H1 (cell line): ENCODE measurements around the gene PPP1R17. TPM values are rescaled to one million over a fixed set of nuclear protein-coding genes. Genes with fewer than 3 reads are reported as not detected.

Experiments
- CTCF ChIA-PET: fragments of 300-600 bp; sonication (Branson Sonifier 250); formaldehyde crosslinking; loops from one replicate; lab custom pipeline; 2021; ENCODE audit not compliant: partially characterized antibody; lab: Charles Lee
- POLR2A ChIA-PET: fragments of 300-600 bp; sonication (Branson Sonifier 250); formaldehyde crosslinking; loops from one replicate; lab custom pipeline; 2021; ENCODE audit warnings: inconsistent platforms; ENCODE audit not compliant: partially characterized antibody; lab: Charles Lee
- DNase-seq, 2 experiments: peaks; one replicate each; pipeline versions ENCODE4 v3.0.0 to v3.0.0-alpha.2; 2010 to 2022; ENCODE audit warnings: low spot score in 2 of 2, low read depth in 1 of 2, mixed read lengths in 1 of 2
- FAIRE-seq: peaks from 2 replicates; lab custom pipeline; 2011; peaks lifted over from hg19 to GRCh38; lab: Jason Lieb, UNC
- H2AFZ ChIP-seq: 2 replicates; pipeline ENCODE4 v1.8.1; 2012; ENCODE audit warnings: low read length, inconsistent platforms
- H2AK5ac ChIP-seq: 2 replicates; pipeline ENCODE4 v1.6.1; 2013; ENCODE audit warnings: low read depth, low read length
- H2BK120ac ChIP-seq: replicated peaks from 2 replicates; pipeline ENCODE3; 2013; ENCODE audit warnings: low read depth, low read length, inconsistent platforms
- H2BK12ac ChIP-seq: 2 replicates; pipeline ENCODE4 v1.6.1; 2013; ENCODE audit warnings: low read depth, low read length
- H2BK15ac ChIP-seq: 2 replicates; pipeline ENCODE4 v1.6.1; 2013; ENCODE audit warnings: low read length
- H2BK20ac ChIP-seq: 2 replicates; pipeline ENCODE4 v1.6.1; 2013; ENCODE audit warnings: low read length
- H2BK5ac ChIP-seq: 2 replicates; pipeline ENCODE4 v1.6.1; 2013; ENCODE audit warnings: low read depth, low read length
- H3K14ac ChIP-seq: 2 replicates; pipeline ENCODE4 v1.6.1; 2013; ENCODE audit warnings: inconsistent platforms; ENCODE audit not compliant: insufficient read length
- H3K18ac ChIP-seq: 2 replicates; pipeline ENCODE4 v1.6.1; 2013; ENCODE audit warnings: low read length; ENCODE audit errors: extremely low read depth
- H3K23ac ChIP-seq: 2 replicates; pipeline ENCODE4 v1.6.1; 2013; ENCODE audit warnings: inconsistent platforms; ENCODE audit not compliant: insufficient read length
- H3K23me2 ChIP-seq: 2 replicates; pipeline ENCODE4 v1.6.1; 2013; ENCODE audit warnings: low read depth, low read length
- H3K27ac ChIP-seq: 2 replicates; pipeline ENCODE4 v1.6.1; 2011; ENCODE audit warnings: low read depth, low read length, inconsistent platforms
- H3K27me3 ChIP-seq, 4 experiments: replicated peaks in 1 of 4; 1 replicate in 1 of 4; 2 replicates in 3 of 4; pipeline versions ENCODE4 v1.6.1 to v1.8.1; 2011 to 2013; ENCODE audit warnings: low read length in 3 of 4, mild to moderate bottlenecking in 3 of 4, inconsistent platforms in 2 of 4, mixed read lengths in 2 of 4, moderate library complexity in 1 of 4; ENCODE audit not compliant: control insufficient read depth in 3 of 4, insufficient read depth in 3 of 4; ENCODE audit errors: extremely low read depth in 1 of 4
- H3K36me3 ChIP-seq, 4 experiments: 2 replicates each; pipeline versions ENCODE4 v1.6.1 to v1.8.1; 2011 to 2013; ENCODE audit warnings: mild to moderate bottlenecking in 4 of 4, low read length in 3 of 4, moderate library complexity in 2 of 4, control low read depth in 1 of 4, inconsistent platforms in 1 of 4; ENCODE audit not compliant: insufficient read depth in 4 of 4, control insufficient read depth in 2 of 4
- H3K4ac ChIP-seq: replicated peaks from 2 replicates; pipeline ENCODE3; 2013; ENCODE audit warnings: low read length, low read depth, mixed read lengths, inconsistent platforms; ENCODE audit not compliant: insufficient read length
- H3K4me1 ChIP-seq, 4 experiments: replicated peaks in 1 of 4; 1 replicate in 1 of 4; 2 replicates in 3 of 4; pipeline versions ENCODE4 v1.6.1 to v1.8.1; 2011 to 2013; ENCODE audit warnings: low read length in 3 of 4, inconsistent platforms in 2 of 4, mixed read lengths in 1 of 4; ENCODE audit not compliant: insufficient read depth in 4 of 4, control insufficient read depth in 3 of 4
- H3K4me2 ChIP-seq, 2 experiments: 2 replicates each; pipeline versions ENCODE4 v1.6.1 to v1.8.1; 2011 to 2013; ENCODE audit warnings: low read depth in 2 of 2, low read length in 2 of 2, control low read depth in 1 of 2, inconsistent platforms in 1 of 2, mild to moderate bottlenecking in 1 of 2; ENCODE audit not compliant: insufficient read depth in 1 of 2
- H3K4me3 ChIP-seq, 4 experiments: fragments of 200-600, 300-600 bp in 1 of 4; sonication (generic), shearing (Covaris generic), sonication (Bioruptor Twin) in 1 of 4; 2 replicates each; pipeline versions ENCODE4 v1.5.1 to v1.8.1; 2011 to 2016; ENCODE audit warnings: low read length in 4 of 4, low read depth in 3 of 4, control low read depth in 2 of 4, inconsistent platforms in 2 of 4, mild to moderate bottlenecking in 2 of 4, mixed read lengths in 1 of 4, moderate library complexity in 1 of 4; ENCODE audit not compliant: insufficient read depth in 2 of 4; ENCODE audit errors: extremely low read depth in 1 of 4
- H3K56ac ChIP-seq: replicated peaks from 2 replicates; pipeline ENCODE3; 2013; ENCODE audit warnings: low read depth, mild to moderate bottlenecking, mixed read lengths, low read length, inconsistent platforms; ENCODE audit not compliant: insufficient read length
- H3K79me1 ChIP-seq: 2 replicates; pipeline ENCODE4 v1.6.1; 2013; ENCODE audit warnings: low read depth, low read length, control low read depth
- H3K79me2 ChIP-seq, 2 experiments: 2 replicates each; pipeline versions ENCODE4 v1.6.1 to v1.8.1; 2012 to 2013; ENCODE audit warnings: low read length in 2 of 2, mild to moderate bottlenecking in 2 of 2, inconsistent platforms in 1 of 2; ENCODE audit not compliant: insufficient read depth in 2 of 2, control insufficient read depth in 1 of 2
- H3K9ac ChIP-seq, 4 experiments: replicated peaks in 1 of 4; 1 replicate in 1 of 4; 2 replicates in 3 of 4; pipeline versions ENCODE4 v1.6.1 to v1.8.1; 2011 to 2013; ENCODE audit warnings: low read depth in 3 of 4, low read length in 3 of 4, control low read depth in 2 of 4, mild to moderate bottlenecking in 2 of 4, moderate library complexity in 2 of 4, inconsistent platforms in 1 of 4; ENCODE audit errors: extremely low read depth in 1 of 4
- H3K9me3 ChIP-seq, 2 experiments: 2 replicates each; pipeline versions ENCODE4 v1.6.1 to v1.8.1; 2012 to 2013; ENCODE audit warnings: mild to moderate bottlenecking in 2 of 2, moderate library complexity in 2 of 2, control low read depth in 1 of 2, inconsistent platforms in 1 of 2, low read depth in 1 of 2, low read length in 1 of 2, mixed read lengths in 1 of 2; ENCODE audit not compliant: insufficient read depth in 2 of 2
- H4K20me1 ChIP-seq, 2 experiments: replicated peaks in 1 of 2; 2 replicates each; pipeline versions ENCODE3 to v1.8.1; 2011 to 2013; ENCODE audit warnings: inconsistent platforms in 2 of 2, low read length in 2 of 2, mild to moderate bottlenecking in 1 of 2; ENCODE audit not compliant: insufficient read depth in 2 of 2, control insufficient read depth in 1 of 2
- H4K5ac ChIP-seq: 2 replicates; pipeline ENCODE4 v1.6.1; 2013; ENCODE audit warnings: low read length, low read depth, mixed read lengths, inconsistent platforms; ENCODE audit not compliant: insufficient read length
- H4K8ac ChIP-seq: 2 replicates; pipeline ENCODE4 v1.8.0; 2013; ENCODE audit warnings: mild to moderate bottlenecking, moderate library complexity, low read length, inconsistent platforms; ENCODE audit not compliant: insufficient read depth; ENCODE audit errors: extremely low read depth
- H4K91ac ChIP-seq: replicated peaks from 2 replicates; pipeline ENCODE3; 2013; ENCODE audit warnings: low read length, mixed read lengths, inconsistent platforms; ENCODE audit not compliant: insufficient read length
- BACH1 ChIP-seq: IDR thresholded peaks from 2 replicates; pipeline ENCODE4 v1.6.1; 2012; ENCODE audit warnings: low read length, improper control_type of control experiment
- BRCA1 ChIP-seq: IDR thresholded peaks from 2 replicates; pipeline ENCODE4 v1.6.1; 2012; ENCODE audit warnings: low read depth, low read length, improper control_type of control experiment
- CHD2 ChIP-seq: IDR thresholded peaks from 2 replicates; pipeline ENCODE4 v1.6.1; 2012; ENCODE audit warnings: low read length, improper control_type of control experiment
- E2F6 ChIP-seq: IDR thresholded peaks from 2 replicates; pipeline ENCODE4 v1.6.1; 2012; ENCODE audit warnings: inconsistent platforms
- FOSL1 ChIP-seq: IDR thresholded peaks from 2 replicates; pipeline ENCODE4 v1.6.1; 2011; ENCODE audit warnings: mild to moderate bottlenecking, low read depth, low read length, moderate library complexity; ENCODE audit not compliant: insufficient read depth
- KDM4A ChIP-seq: IDR thresholded peaks from one replicate; pipeline ENCODE4 v1.7.1; 2012; ENCODE audit warnings: low read depth, mild to moderate bottlenecking, moderate library complexity, low read length, inconsistent platforms; ENCODE audit not compliant: severe bottlenecking
- MAX ChIP-seq: IDR thresholded peaks from 2 replicates; pipeline ENCODE4 v1.6.1; 2012; ENCODE audit warnings: inconsistent platforms
- PHF8 ChIP-seq: fragments of 200-600 bp; sonication (generic); conservative IDR thresholded peaks from 2 replicates; pipeline ENCODE4 v1.7.1; 2012; ENCODE audit warnings: low read depth, mild to moderate bottlenecking, inconsistent platforms, low read length, moderate library complexity
- SIRT6 ChIP-seq: IDR thresholded peaks from one replicate; pipeline ENCODE4 v1.7.1; 2012; ENCODE audit warnings: low read length, inconsistent platforms
- SP4 ChIP-seq: IDR thresholded peaks from 2 replicates; pipeline ENCODE4 v1.6.1; 2012; ENCODE audit warnings: low read length, inconsistent platforms
- SUZ12 ChIP-seq: fragments of 200-600 bp; sonication (generic); IDR thresholded peaks from 2 replicates; pipeline ENCODE4 v1.6.1; 2012; ENCODE audit warnings: mild to moderate bottlenecking, inconsistent platforms, low read length, moderate library complexity, mixed read lengths
- TAF1 ChIP-seq: IDR thresholded peaks from 2 replicates; pipeline ENCODE4 v1.6.1; 2011; ENCODE audit warnings: mild to moderate bottlenecking, low read depth, low read length
- USF2 ChIP-seq: IDR thresholded peaks from 2 replicates; pipeline ENCODE4 v1.6.1; 2011; ENCODE audit warnings: low read length, improper control_type of control experiment
- WGBS, 2 experiments: shearing (Covaris generic) in 1 of 2; methylation state at CpG; one replicate each; pipeline versions ENCODE4 v1.1.6 to v1.1.7; 2013 to 2015; ENCODE audit warnings: low lambda C conversion rate in 2 of 2, mixed read lengths in 2 of 2, inconsistent platforms in 1 of 2, low coverage in 1 of 2, missing lambda C conversion rate in 1 of 2; ENCODE audit not compliant: insufficient replicate concordance in 2 of 2, insufficient coverage in 1 of 2, insufficient read length in 1 of 2; ENCODE audit errors: extremely low coverage in 1 of 2, missing lambda C conversion rate in 1 of 2; 5-methylcytosine and 5-hydroxymethylcytosine counted together
- polyA plus RNA-seq, 7 experiments: library from polyadenylated mRNA; depleted of rRNA in 3 of 7; stranded (reverse) in 5 of 7; unstranded in 2 of 7; fragments of >200 nt in 5 of 7; fragments of 200-250 nt in 2 of 7; gene quantifications; 1 replicate in 5 of 7; 2 replicates in 1 of 7; 4 replicates in 1 of 7; pipeline versions ENCODE4 v1.2.1 to v1.2.3, GENCODE V29; 2011 to 2013; ENCODE audit warnings: missing spikeins in 2 of 7, mixed read lengths in 2 of 7
- total RNA-seq: library from RNA; stranded (reverse); fragmentation: NEBNext Ultra II Directional; extraction: Animal tissue kit (Norgen Biotek cat#: 25700); gene quantifications from 2 replicates; pipeline ENCODE4 v1.2.1, GENCODE V29; 2021

The PPP1R17 gene
- total and polyA plus RNA-seq, 2 of the 8 experiments (the other 6 are each of a cell fraction or from before 2014, with no cell fraction given) = 1.5 to 2.5 TPM

- H3K36me3 ChIP-seq = no peaks in the 10 kb centered on the region
- H4K20me1 ChIP-seq = no peaks in the 10 kb centered on the region
- H3K4ac ChIP-seq = no peak overlapping the region
- POLR2A ChIA-PET = no interaction called here
- peaks cover 1 to 13% (median 6%) of the 10 kb centered on the region in 4 experiments; a peak in 5 of 7 replicates for H3K27me3 ChIP-seq
- H3K9ac ChIP-seq = no peak overlapping the region
- H3K79me1 ChIP-seq = no peaks in the 10 kb centered on the region
- no peak overlapping the region for H2AK5ac ChIP-seq
- H3K23ac ChIP-seq = no peak overlapping the region
- CTCF ChIA-PET = interaction anchor here (1.1 to 3.8 kb wide), 7 partner anchors 12 to 460 kb away, joined by 3 to 21 read pairs (median 5); no protein-coding TSS in a partner anchor
- H3K56ac ChIP-seq = no peak overlapping the region
- no peak overlapping the region for H4K91ac ChIP-seq
- H2BK20ac ChIP-seq = no peak overlapping the region
- H3K18ac ChIP-seq = no peak overlapping the region
- H4K8ac ChIP-seq = no peak overlapping the region
- FAIRE-seq (no peak), DNase-seq (no peak)
- WGBS, 2 experiments = 81% methylated on average over 1 of the region's 1 CpG; no CpG with 5 or more reads in 1 of the 2 experiments
- H2BK5ac ChIP-seq = no peak overlapping the region
- H2BK120ac ChIP-seq = no peak overlapping the region
- no peaks in the 10 kb centered on the region for H3K4me1 ChIP-seq
- H2AFZ ChIP-seq = no peak overlapping the region
- H3K4me2 ChIP-seq = no peak overlapping the region
- H3K27ac ChIP-seq = no peak overlapping the region
- no peaks in the 10 kb centered on the region for H3K23me2 ChIP-seq
- peaks cover 0 to 2% of the 10 kb centered on the region in 2 experiments; a peak in 1 of 4 replicates for H3K9me3 ChIP-seq
- H4K5ac ChIP-seq = no peak overlapping the region
- no peak overlapping the region for H2BK15ac ChIP-seq
- no peak overlapping the region for H3K14ac ChIP-seq
- H2BK12ac ChIP-seq = no peak overlapping the region
- H3K79me2 ChIP-seq = no peaks in the 10 kb centered on the region
- H3K4me3 ChIP-seq = no peak overlapping the region
- TF ChIP-seq MAX = no peak
- TF ChIP-seq SUZ12 = no peak
- TF ChIP-seq CHD2 = no peak
- TF ChIP-seq BACH1 = no peak
- no peak for TF ChIP-seq SIRT6
- no peak for TF ChIP-seq PHF8
- TF ChIP-seq TAF1 = no peak
- no peak for TF ChIP-seq KDM4A
- TF ChIP-seq BRCA1 = no peak
- TF ChIP-seq USF2 = no peak
- no peak for TF ChIP-seq E2F6
- no peak for TF ChIP-seq SP4
- no peak for TF ChIP-seq FOSL1
These were observed 61.1 kb downstream of the PPP1R17 start for GRCh38 chr7:31748084-31748483.
